ENCODE measurements around the gene GPX2. TPM values are rescaled to one million over a fixed set of nuclear protein-coding genes. Genes with fewer than 3 reads are reported as not detected.

GPX2 gene
- total RNA-seq, 2 experiments from 2014 or later, result not detected

DNA sequence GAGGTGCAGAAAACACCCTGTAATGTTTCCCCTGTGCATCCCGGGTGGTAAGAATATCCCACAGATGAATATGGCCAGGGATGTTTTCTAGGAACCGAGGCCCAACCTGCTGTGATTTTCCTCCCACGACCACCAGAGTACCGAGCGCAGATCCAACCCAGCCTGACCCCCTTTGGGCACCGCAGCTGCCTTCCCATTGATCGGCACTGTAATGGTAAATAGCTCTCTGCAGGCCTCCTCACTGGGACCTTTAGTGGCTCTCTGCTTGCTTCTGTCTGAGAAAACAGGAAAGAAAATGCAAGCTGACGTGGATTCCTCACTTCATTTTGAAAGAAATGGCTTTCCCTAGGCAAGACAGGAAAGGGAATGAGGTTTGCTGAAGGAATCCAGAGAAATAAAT, 32.0 kb upstream of the GPX2 start:
- DNase-seq (ENCODE audit: low spot score), result no peak
- H2AFZ ChIP-seq (ENCODE audit: low read length), result no peak overlapping the region
- intact Hi-C loops (cut with micrococcal nuclease; ENCODE audit: unreplicated experiment), result no loop called here
- no peaks in the 10 kb centered on the region for H3K9me3 ChIP-seq (ENCODE audit: low read length)
- H3K9me2 ChIP-seq (ENCODE audit: insufficient read depth, low read length), result no peaks in the 10 kb centered on the region
- POLR2A ChIA-PET, result no interaction called here
- H3K79me2 ChIP-seq (ENCODE audit: insufficient read depth, low read depth, low read length), result no peaks in the 10 kb centered on the region
- no peak overlapping the region for H3K4me2 ChIP-seq (ENCODE audit: low read length)
- H4K20me1 ChIP-seq (ENCODE audit: insufficient read depth, low read length), result no peaks in the 10 kb centered on the region; the same call in 1 of the 2 replicates
- H3K27ac ChIP-seq (ENCODE audit: low read depth, low read length, poor library complexity, severe bottlenecking), result no peak overlapping the region
- CTCF ChIA-PET (ENCODE audit: unreplicated experiment), result interaction anchor here (0.6 kb wide), 1 partner anchor 38 kb away, joined by 3 read pairs; no protein-coding TSS in a partner anchor
- TF ChIP-seq, protein P1, sequence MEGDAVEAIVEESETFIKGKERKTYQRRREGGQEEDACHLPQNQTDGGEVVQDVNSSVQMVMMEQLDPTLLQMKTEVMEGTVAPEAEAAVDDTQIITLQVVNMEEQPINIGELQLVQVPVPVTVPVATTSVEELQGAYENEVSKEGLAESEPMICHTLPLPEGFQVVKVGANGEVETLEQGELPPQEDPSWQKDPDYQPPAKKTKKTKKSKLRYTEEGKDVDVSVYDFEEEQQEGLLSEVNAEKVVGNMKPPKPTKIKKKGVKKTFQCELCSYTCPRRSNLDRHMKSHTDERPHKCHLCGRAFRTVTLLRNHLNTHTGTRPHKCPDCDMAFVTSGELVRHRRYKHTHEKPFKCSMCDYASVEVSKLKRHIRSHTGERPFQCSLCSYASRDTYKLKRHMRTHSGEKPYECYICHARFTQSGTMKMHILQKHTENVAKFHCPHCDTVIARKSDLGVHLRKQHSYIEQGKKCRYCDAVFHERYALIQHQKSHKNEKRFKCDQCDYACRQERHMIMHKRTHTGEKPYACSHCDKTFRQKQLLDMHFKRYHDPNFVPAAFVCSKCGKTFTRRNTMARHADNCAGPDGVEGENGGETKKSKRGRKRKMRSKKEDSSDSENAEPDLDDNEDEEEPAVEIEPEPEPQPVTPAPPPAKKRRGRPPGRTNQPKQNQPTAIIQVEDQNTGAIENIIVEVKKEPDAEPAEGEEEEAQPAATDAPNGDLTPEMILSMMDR (conservative IDR thresholded peaks at IDR 0.05; ENCODE audit: low read length), result no peak
- TF ChIP-seq EZH2phosphoT487 (IDR thresholded peaks at IDR 0.05; ENCODE audit: borderline replicate concordance, low read depth, low read length), result no peak
- H3K4me3 ChIP-seq (ENCODE audit: low read depth, low read length, poor library complexity, severe bottlenecking), result no peak overlapping the region
- no TSS peak for BruUV-seq (replicated peaks)
- H3K36me3 ChIP-seq (ENCODE audit: insufficient read depth, low read length), result no peaks in the 10 kb centered on the region
- H3K4me1 ChIP-seq (ENCODE audit: insufficient read depth, low read length, poor library complexity, severe bottlenecking), result no peaks in the 10 kb centered on the region

DNA sequence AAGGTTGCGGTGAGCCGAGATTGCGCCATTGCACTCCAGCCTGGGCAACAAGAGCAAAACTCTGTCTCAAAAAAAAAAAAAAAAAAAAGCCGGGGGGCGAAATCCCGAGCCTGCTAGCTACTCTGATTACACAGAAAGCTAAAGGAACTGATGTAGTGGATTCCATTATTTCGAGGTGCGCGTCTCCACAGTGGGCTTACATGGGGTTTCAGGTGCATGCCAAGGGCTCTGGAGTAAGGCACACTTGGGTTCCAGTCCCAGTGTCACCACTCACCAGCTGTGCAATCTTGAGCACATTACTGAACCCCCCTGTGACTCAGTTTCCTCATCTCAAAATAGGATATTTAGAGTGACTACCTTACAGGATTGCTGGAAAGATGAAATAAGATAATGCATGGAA, 31.3 kb upstream of the GPX2 start:
- POLR2A ChIA-PET, result interaction anchor here (0.6 kb wide), 1 partner anchor 535 kb away, joined by 4 read pairs; no protein-coding TSS in a partner anchor
- CTCF ChIA-PET (ENCODE audit: unreplicated experiment), result no interaction called here
- H3K9me2 ChIP-seq (ENCODE audit: insufficient read depth, low read length), result no peaks in the 10 kb centered on the region
- H3K4me3 ChIP-seq (ENCODE audit: low read depth, low read length, poor library complexity, severe bottlenecking), result no peak overlapping the region
- H3K4me2 ChIP-seq (ENCODE audit: low read length), result no peak overlapping the region
- no TSS peak for BruUV-seq (replicated peaks)
- DNase-seq (ENCODE audit: low spot score), result no peak
- H4K20me1 ChIP-seq (ENCODE audit: insufficient read depth, low read length), result no peaks in the 10 kb centered on the region; the same call in 1 of the 2 replicates
- no peak for TF ChIP-seq EZH2phosphoT487 (IDR thresholded peaks at IDR 0.05; ENCODE audit: borderline replicate concordance, low read depth, low read length)
- TF ChIP-seq, protein P1 (conservative IDR thresholded peaks at IDR 0.05; ENCODE audit: low read length), result no peak
- H3K36me3 ChIP-seq (ENCODE audit: insufficient read depth, low read length), result no peaks in the 10 kb centered on the region
- H3K79me2 ChIP-seq (ENCODE audit: insufficient read depth, low read depth, low read length), result no peaks in the 10 kb centered on the region
- peaks cover 5% of the 10 kb centered on the region for H3K4me1 ChIP-seq (ENCODE audit: insufficient read depth, low read length, poor library complexity, severe bottlenecking)
- H3K9me3 ChIP-seq (ENCODE audit: low read length), result no peaks in the 10 kb centered on the region
- no peak overlapping the region for H3K27ac ChIP-seq (ENCODE audit: low read depth, low read length, poor library complexity, severe bottlenecking)
- no peak overlapping the region for H2AFZ ChIP-seq (ENCODE audit: low read length)
- intact Hi-C loops (cut with micrococcal nuclease; ENCODE audit: unreplicated experiment), result no loop called here

DNA sequence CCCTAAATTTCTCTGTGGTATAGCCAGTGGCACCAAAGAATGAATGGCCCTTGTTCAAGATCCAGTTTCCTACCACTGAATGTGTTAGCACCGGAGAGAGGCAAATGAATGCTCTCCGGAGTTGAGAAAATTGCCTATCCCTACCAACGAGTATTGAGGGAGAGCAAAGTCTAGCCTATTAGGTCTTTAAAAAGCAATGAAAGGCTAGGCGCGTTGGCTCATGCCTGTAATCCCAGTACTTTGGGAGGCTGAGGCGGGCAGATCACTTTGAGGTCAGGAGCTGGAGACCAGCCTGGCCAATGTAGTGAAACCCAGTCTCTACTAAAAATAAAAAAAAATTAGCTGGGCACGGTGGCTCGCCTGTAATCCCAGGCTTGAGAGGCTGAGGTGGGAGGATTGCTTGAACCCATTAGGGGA, 30.5 kb upstream of the GPX2 start:
- no peaks in the 10 kb centered on the region for H3K9me2 ChIP-seq (ENCODE audit: insufficient read depth, low read length)
- no peaks in the 10 kb centered on the region; the same call in 1 of the 2 replicates for H4K20me1 ChIP-seq (ENCODE audit: insufficient read depth, low read length)
- ChIA-PET POLR2A (no interaction called here), CTCF (ENCODE audit: unreplicated experiment) (no interaction called here)
- BruUV-seq (replicated peaks), result no TSS peak
- no peaks in the 10 kb centered on the region for H3K9me3 ChIP-seq (ENCODE audit: low read length)
- no peak overlapping the region for H3K4me3 ChIP-seq (ENCODE audit: low read depth, low read length, poor library complexity, severe bottlenecking)
- TF ChIP-seq EZH2phosphoT487 (IDR thresholded peaks at IDR 0.05; ENCODE audit: borderline replicate concordance, low read depth, low read length), result no peak
- TF ChIP-seq, protein P1 (conservative IDR thresholded peaks at IDR 0.05; ENCODE audit: low read length), result no peak
- no peaks in the 10 kb centered on the region for H3K79me2 ChIP-seq (ENCODE audit: insufficient read depth, low read depth, low read length)
- no peak for DNase-seq (ENCODE audit: low spot score)
- H3K36me3 ChIP-seq (ENCODE audit: insufficient read depth, low read length), result no peaks in the 10 kb centered on the region
- intact Hi-C loops (cut with micrococcal nuclease; ENCODE audit: unreplicated experiment), result no loop called here
- no peak overlapping the region for H3K27ac ChIP-seq (ENCODE audit: low read depth, low read length, poor library complexity, severe bottlenecking)
- no peak overlapping the region for H2AFZ ChIP-seq (ENCODE audit: low read length)
- H3K4me2 ChIP-seq (ENCODE audit: low read length), result peak overlapping the region; percentile 59; the same call in 1 of the 2 replicates
- peaks cover 11% of the 10 kb centered on the region for H3K4me1 ChIP-seq (ENCODE audit: insufficient read depth, low read length, poor library complexity, severe bottlenecking)
